H1 (cell line): ENCODE results near the gene UGT1A10. TPM values are rescaled to one million over a fixed set of nuclear protein-coding genes. Genes with fewer than 3 reads are reported as not detected.
A peak's percentile ranks its signal among the peaks of the same experiment; 100 is the strongest.

Experiments used
- CTCF ChIA-PET: fragments of 300-600 bp; sonication (Branson Sonifier 250); formaldehyde crosslinking; loops from one replicate; lab custom pipeline; 2021; ENCODE audit not compliant: partially characterized antibody; lab: Charles Lee
- POLR2A ChIA-PET: fragments of 300-600 bp; sonication (Branson Sonifier 250); formaldehyde crosslinking; loops from one replicate; lab custom pipeline; 2021; ENCODE audit warnings: inconsistent platforms; ENCODE audit not compliant: partially characterized antibody; lab: Charles Lee
- DNase-seq, 2 experiments: peaks; one replicate each; pipeline versions ENCODE4 v3.0.0 to v3.0.0-alpha.2; 2010 to 2022; ENCODE audit warnings: low spot score in 2 of 2, low read depth in 1 of 2, mixed read lengths in 1 of 2
- FAIRE-seq: peaks from 2 replicates; lab custom pipeline; 2011; peaks lifted over from hg19 to GRCh38; lab: Jason Lieb, UNC
- H2AFZ ChIP-seq: 2 replicates; pipeline ENCODE4 v1.8.1; 2012; ENCODE audit warnings: low read length, inconsistent platforms
- H2AK5ac ChIP-seq: 2 replicates; pipeline ENCODE4 v1.6.1; 2013; ENCODE audit warnings: low read depth, low read length
- H2BK120ac ChIP-seq: replicated peaks from 2 replicates; pipeline ENCODE3; 2013; ENCODE audit warnings: low read depth, low read length, inconsistent platforms
- H2BK12ac ChIP-seq: 2 replicates; pipeline ENCODE4 v1.6.1; 2013; ENCODE audit warnings: low read depth, low read length
- H2BK15ac ChIP-seq: 2 replicates; pipeline ENCODE4 v1.6.1; 2013; ENCODE audit warnings: low read length
- H2BK20ac ChIP-seq: 2 replicates; pipeline ENCODE4 v1.6.1; 2013; ENCODE audit warnings: low read length
- H2BK5ac ChIP-seq: 2 replicates; pipeline ENCODE4 v1.6.1; 2013; ENCODE audit warnings: low read depth, low read length
- H3K14ac ChIP-seq: 2 replicates; pipeline ENCODE4 v1.6.1; 2013; ENCODE audit warnings: inconsistent platforms; ENCODE audit not compliant: insufficient read length
- H3K18ac ChIP-seq: 2 replicates; pipeline ENCODE4 v1.6.1; 2013; ENCODE audit warnings: low read length; ENCODE audit errors: extremely low read depth
- H3K23ac ChIP-seq: 2 replicates; pipeline ENCODE4 v1.6.1; 2013; ENCODE audit warnings: inconsistent platforms; ENCODE audit not compliant: insufficient read length
- H3K23me2 ChIP-seq: 2 replicates; pipeline ENCODE4 v1.6.1; 2013; ENCODE audit warnings: low read depth, low read length
- H3K27ac ChIP-seq: 2 replicates; pipeline ENCODE4 v1.6.1; 2011; ENCODE audit warnings: low read depth, low read length, inconsistent platforms
- H3K27me3 ChIP-seq, 4 experiments: replicated peaks in 1 of 4; 1 replicate in 1 of 4; 2 replicates in 3 of 4; pipeline versions ENCODE4 v1.6.1 to v1.8.1; 2011 to 2013; ENCODE audit warnings: low read length in 3 of 4, mild to moderate bottlenecking in 3 of 4, inconsistent platforms in 2 of 4, mixed read lengths in 2 of 4, moderate library complexity in 1 of 4; ENCODE audit not compliant: control insufficient read depth in 3 of 4, insufficient read depth in 3 of 4; ENCODE audit errors: extremely low read depth in 1 of 4
- H3K36me3 ChIP-seq, 4 experiments: 2 replicates each; pipeline versions ENCODE4 v1.6.1 to v1.8.1; 2011 to 2013; ENCODE audit warnings: mild to moderate bottlenecking in 4 of 4, low read length in 3 of 4, moderate library complexity in 2 of 4, control low read depth in 1 of 4, inconsistent platforms in 1 of 4; ENCODE audit not compliant: insufficient read depth in 4 of 4, control insufficient read depth in 2 of 4
- H3K4ac ChIP-seq: replicated peaks from 2 replicates; pipeline ENCODE3; 2013; ENCODE audit warnings: low read length, low read depth, mixed read lengths, inconsistent platforms; ENCODE audit not compliant: insufficient read length
- H3K4me1 ChIP-seq, 4 experiments: replicated peaks in 1 of 4; 1 replicate in 1 of 4; 2 replicates in 3 of 4; pipeline versions ENCODE4 v1.6.1 to v1.8.1; 2011 to 2013; ENCODE audit warnings: low read length in 3 of 4, inconsistent platforms in 2 of 4, mixed read lengths in 1 of 4; ENCODE audit not compliant: insufficient read depth in 4 of 4, control insufficient read depth in 3 of 4
- H3K4me2 ChIP-seq, 2 experiments: 2 replicates each; pipeline versions ENCODE4 v1.6.1 to v1.8.1; 2011 to 2013; ENCODE audit warnings: low read depth in 2 of 2, low read length in 2 of 2, control low read depth in 1 of 2, inconsistent platforms in 1 of 2, mild to moderate bottlenecking in 1 of 2; ENCODE audit not compliant: insufficient read depth in 1 of 2
- H3K4me3 ChIP-seq, 4 experiments: fragments of 200-600, 300-600 bp in 1 of 4; sonication (generic), shearing (Covaris generic), sonication (Bioruptor Twin) in 1 of 4; 2 replicates each; pipeline versions ENCODE4 v1.5.1 to v1.8.1; 2011 to 2016; ENCODE audit warnings: low read length in 4 of 4, low read depth in 3 of 4, control low read depth in 2 of 4, inconsistent platforms in 2 of 4, mild to moderate bottlenecking in 2 of 4, mixed read lengths in 1 of 4, moderate library complexity in 1 of 4; ENCODE audit not compliant: insufficient read depth in 2 of 4; ENCODE audit errors: extremely low read depth in 1 of 4
- H3K56ac ChIP-seq: replicated peaks from 2 replicates; pipeline ENCODE3; 2013; ENCODE audit warnings: low read depth, mild to moderate bottlenecking, mixed read lengths, low read length, inconsistent platforms; ENCODE audit not compliant: insufficient read length
- H3K79me1 ChIP-seq: 2 replicates; pipeline ENCODE4 v1.6.1; 2013; ENCODE audit warnings: low read depth, low read length, control low read depth
- H3K79me2 ChIP-seq, 2 experiments: 2 replicates each; pipeline versions ENCODE4 v1.6.1 to v1.8.1; 2012 to 2013; ENCODE audit warnings: low read length in 2 of 2, mild to moderate bottlenecking in 2 of 2, inconsistent platforms in 1 of 2; ENCODE audit not compliant: insufficient read depth in 2 of 2, control insufficient read depth in 1 of 2
- H3K9ac ChIP-seq, 4 experiments: replicated peaks in 1 of 4; 1 replicate in 1 of 4; 2 replicates in 3 of 4; pipeline versions ENCODE4 v1.6.1 to v1.8.1; 2011 to 2013; ENCODE audit warnings: low read depth in 3 of 4, low read length in 3 of 4, control low read depth in 2 of 4, mild to moderate bottlenecking in 2 of 4, moderate library complexity in 2 of 4, inconsistent platforms in 1 of 4; ENCODE audit errors: extremely low read depth in 1 of 4
- H3K9me3 ChIP-seq, 2 experiments: 2 replicates each; pipeline versions ENCODE4 v1.6.1 to v1.8.1; 2012 to 2013; ENCODE audit warnings: mild to moderate bottlenecking in 2 of 2, moderate library complexity in 2 of 2, control low read depth in 1 of 2, inconsistent platforms in 1 of 2, low read depth in 1 of 2, low read length in 1 of 2, mixed read lengths in 1 of 2; ENCODE audit not compliant: insufficient read depth in 2 of 2
- H4K20me1 ChIP-seq, 2 experiments: replicated peaks in 1 of 2; 2 replicates each; pipeline versions ENCODE3 to v1.8.1; 2011 to 2013; ENCODE audit warnings: inconsistent platforms in 2 of 2, low read length in 2 of 2, mild to moderate bottlenecking in 1 of 2; ENCODE audit not compliant: insufficient read depth in 2 of 2, control insufficient read depth in 1 of 2
- H4K5ac ChIP-seq: 2 replicates; pipeline ENCODE4 v1.6.1; 2013; ENCODE audit warnings: low read length, low read depth, mixed read lengths, inconsistent platforms; ENCODE audit not compliant: insufficient read length
- H4K8ac ChIP-seq: 2 replicates; pipeline ENCODE4 v1.8.0; 2013; ENCODE audit warnings: mild to moderate bottlenecking, moderate library complexity, low read length, inconsistent platforms; ENCODE audit not compliant: insufficient read depth; ENCODE audit errors: extremely low read depth
- H4K91ac ChIP-seq: replicated peaks from 2 replicates; pipeline ENCODE3; 2013; ENCODE audit warnings: low read length, mixed read lengths, inconsistent platforms; ENCODE audit not compliant: insufficient read length
- BCL11A ChIP-seq, 2 experiments: IDR thresholded peaks; one replicate each; pipeline ENCODE4 v1.6.1; 2011; ENCODE audit warnings: low read depth in 2 of 2, low read length in 2 of 2, mild to moderate bottlenecking in 2 of 2
- CHD1 ChIP-seq: IDR thresholded peaks from 2 replicates; pipeline ENCODE4 v1.6.1; 2012; ENCODE audit warnings: low read depth, low read length, improper control_type of control experiment
- NRF1 ChIP-seq: IDR thresholded peaks from 2 replicates; pipeline ENCODE4 v1.6.1; 2011; ENCODE audit warnings: mild to moderate bottlenecking, low read depth, low read length, improper control_type of control experiment
- SIN3A ChIP-seq, 2 experiments: IDR thresholded peaks in 1 of 2; conservative IDR thresholded peaks in 1 of 2; 2 replicates each; pipeline ENCODE4 v1.6.1; 2011 to 2012; ENCODE audit warnings: low read length in 2 of 2, improper control_type of control experiment in 1 of 2, low read depth in 1 of 2, mild to moderate bottlenecking in 1 of 2
- SIRT6 ChIP-seq: IDR thresholded peaks from one replicate; pipeline ENCODE4 v1.7.1; 2012; ENCODE audit warnings: low read length, inconsistent platforms
- WGBS, 2 experiments: shearing (Covaris generic) in 1 of 2; methylation state at CpG; one replicate each; pipeline versions ENCODE4 v1.1.6 to v1.1.7; 2013 to 2015; ENCODE audit warnings: low lambda C conversion rate in 2 of 2, mixed read lengths in 2 of 2, inconsistent platforms in 1 of 2, low coverage in 1 of 2, missing lambda C conversion rate in 1 of 2; ENCODE audit not compliant: insufficient replicate concordance in 2 of 2, insufficient coverage in 1 of 2, insufficient read length in 1 of 2; ENCODE audit errors: extremely low coverage in 1 of 2, missing lambda C conversion rate in 1 of 2; 5-methylcytosine and 5-hydroxymethylcytosine counted together
- polyA plus RNA-seq, 7 experiments: library from polyadenylated mRNA; depleted of rRNA in 3 of 7; stranded (reverse) in 5 of 7; unstranded in 2 of 7; fragments of >200 nt in 5 of 7; fragments of 200-250 nt in 2 of 7; gene quantifications; 1 replicate in 5 of 7; 2 replicates in 1 of 7; 4 replicates in 1 of 7; pipeline versions ENCODE4 v1.2.1 to v1.2.3, GENCODE V29; 2011 to 2013; ENCODE audit warnings: missing spikeins in 2 of 7, mixed read lengths in 2 of 7
- total RNA-seq: library from RNA; stranded (reverse); fragmentation: NEBNext Ultra II Directional; extraction: Animal tissue kit (Norgen Biotek cat#: 25700); gene quantifications from 2 replicates; pipeline ENCODE4 v1.2.1, GENCODE V29; 2021

The UGT1A10 gene
- total and polyA plus RNA-seq, 2 of the 8 experiments (the other 6 are each of a cell fraction or from before 2014, with no cell fraction given) = not detected

- Histone ChIP-seq H3K79me1 (no peaks in the 10 kb centered on the region), H3K14ac (no peak overlapping the region), H2BK120ac (no peak overlapping the region), H4K5ac (no peak overlapping the region), H3K27ac (no peak overlapping the region), H3K79me2 (no peaks in the 10 kb centered on the region), H3K4ac (no peak overlapping the region), H3K18ac (no peak overlapping the region), H3K4me1 (no peaks in the 10 kb centered on the region; a peak in 1 of 7 replicates), H3K56ac (no peak overlapping the region), H4K8ac (no peak overlapping the region), H4K91ac (peak overlapping the region; percentile 17), H4K20me1 (no peaks in the 10 kb centered on the region), H3K9me3 (peaks cover 3 to 4% of the 10 kb centered on the region in 2 experiments; a peak in 1 of 4 replicates), H2BK15ac (no peak overlapping the region), H3K36me3 (no peaks in the 10 kb centered on the region), H3K9ac (no peak overlapping the region), H3K27me3 (no peaks in the 10 kb centered on the region), H2BK5ac (peak overlapping the region; percentile 63; the same call in 1 of the 2 replicates), H2BK20ac (0 out of 2 replicates have a peak overlapping the region, but pooled peaks have one; percentile 56), H3K4me3 (no peak overlapping the region), H3K23ac (no peak overlapping the region), H2BK12ac (no peak overlapping the region), H2AFZ (no peak overlapping the region), H3K4me2 (no peak overlapping the region), H3K23me2 (peaks cover 2% of the 10 kb centered on the region; the same call in 1 of the 2 replicates), H2AK5ac (no peak overlapping the region)
- DNase-seq (no peak), FAIRE-seq (no peak)
- CTCF ChIA-PET = interaction anchor here (0.6 to 1.1 kb wide), 2 partner anchors 27 to 29 kb away, joined by 3 to 5 read pairs; no protein-coding TSS in a partner anchor
- POLR2A ChIA-PET = no interaction called here
- 94% methylated on average over 9 of the region's 9 CpGs; no CpG with 5 or more reads in 1 of the 2 experiments for WGBS, 2 experiments
- no peak for TF ChIP-seq SIN3A (conservative IDR thresholded peaks at IDR 0.05 in 1 of 2, IDR thresholded peaks at IDR 0.05 in 1 of 2; ENCODE audit: low read depth in 1 of 2, low read length in 2 of 2)
- no peak for TF ChIP-seq CHD1
- TF ChIP-seq NRF1 = no peak
- no peak for TF ChIP-seq SIRT6
- TF ChIP-seq BCL11A (IDR thresholded peaks at IDR 0.05; ENCODE audit: low read depth in 2 of 2, low read length in 2 of 2) = no peak
These were observed 133.0 kb downstream of the UGT1A10 start for GRCh38 chr2:233769260-233769659.
